Measurements from ENCODE around the gene PREPL. TPM values are rescaled to one million over a fixed set of nuclear protein-coding genes. Genes with fewer than 3 reads are reported as not detected.

PREPL gene
- total RNA-seq, 4 donors from 2014 or later, result 21.5 to 47.4 (median 28.2) TPM

GRCh38 chr2:44273076-44273475, 88.2 kb downstream of the PREPL start:
- TF ChIP-seq CTCF (IDR thresholded peaks at IDR 0.05; ENCODE audit: low read depth), result no peak

GRCh38 chr2:44271296-44271695, 90.0 kb downstream of the PREPL start:
- no peak for TF ChIP-seq CTCF (IDR thresholded peaks at IDR 0.05; ENCODE audit: low read depth)

- TF ChIP-seq CTCF (IDR thresholded peaks at IDR 0.05; ENCODE audit: low read depth), result no peak
These were observed 91.5 kb downstream of the PREPL start for GRCh38 chr2:44269831-44270230.

GRCh38 chr2:44267796-44268648, 93.3 kb downstream of the PREPL start:
- TF ChIP-seq CTCF (IDR thresholded peaks at IDR 0.05; ENCODE audit: low read depth), result no peak

Other genes starting within 250 kb of the PREPL start
- gene PPM1B, start 192.6 kb downstream of the PREPL start, total RNA-seq, result 100 to 1,000 TPM in 1 of 4 donors, 10 to 100 TPM in 3; 73.1 to 150 (median 83.2) TPM
- 1 to 10 TPM in 2 of 4 donors, under 1 TPM in 1, not detected in 1; 0.19 to 1.3 (median 1.2) TPM for gene SLC3A1, start 86.0 kb downstream of the PREPL start, total RNA-seq
- gene CAMKMT, start 453 bp upstream of the PREPL start, total RNA-seq, result 10 to 100 TPM in 2 of 4 donors, 1 to 10 TPM in 2; 7.7 to 14.0 (median 10.3) TPM

Data from subcutaneous adipose tissue (tissue), 4 donors.